GM19035 (cell line): Measurements from ENCODE around the gene SLX1B.
A peak's percentile ranks its signal among the peaks of the same experiment; 100 is the strongest.
"Not testable (repeated sequence)": the region's sequence is repeated elsewhere in the genome, so short reads cannot be mapped to it uniquely, and the experiment has no call there.

Experiments used
- ATAC-seq: cut with Tn5 transposase; IDR thresholded peaks from one replicate; pipeline ENCODE4 v1.9.1; 2021; ENCODE audit not compliant: unreplicated experiment

Gene SLX1B

DNA sequence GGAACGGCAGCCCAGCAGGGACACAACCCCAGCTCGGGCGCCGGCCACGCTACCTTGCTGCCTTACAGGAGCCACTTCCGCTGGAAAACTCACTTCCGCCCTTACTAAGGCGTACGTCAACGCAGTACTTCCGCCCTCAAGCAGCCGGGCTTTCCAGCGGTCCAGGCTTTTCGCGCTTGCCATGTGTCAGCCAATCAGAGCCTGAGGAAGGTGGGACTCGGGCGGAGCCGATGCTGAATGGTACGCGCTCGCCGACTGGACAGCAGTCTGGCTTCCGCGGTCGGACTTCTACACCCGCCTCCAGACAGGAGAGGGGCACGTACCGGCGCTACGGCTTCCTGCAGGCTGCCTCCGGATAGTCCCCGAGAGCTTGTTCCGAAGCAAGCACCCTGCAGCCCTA lies at the start of gene SLX1B, which contains the start of gene BOLA2:
Gene SLX1B (plus strand): TSS at position 265 of the 400 bp plus-strand sequence.
Gene BOLA2 (minus strand): TSS at position 83 of the 400 bp plus-strand sequence. CDS start 98 bp downstream, outside the sequence.
- peak; percentile 89 for ATAC-seq

DNA sequence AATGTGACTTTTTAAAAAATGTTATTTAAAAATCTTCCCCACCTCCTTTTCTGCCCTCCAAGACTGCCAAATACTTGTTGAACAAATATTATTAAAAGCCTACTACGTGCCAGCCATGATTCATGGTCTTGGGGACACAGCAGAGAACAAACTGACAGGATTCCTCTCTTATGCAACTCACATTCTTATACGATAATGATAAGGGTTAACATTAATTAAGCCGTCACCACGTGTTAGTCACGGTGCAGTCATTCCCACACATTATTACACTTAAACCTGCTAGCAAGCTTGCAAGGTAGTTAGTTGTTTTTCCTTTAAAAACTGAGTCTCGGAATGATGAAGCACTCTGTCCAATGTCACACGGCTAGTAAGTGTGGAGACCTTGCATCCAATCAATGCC lies 49.1 kb upstream of the SLX1B start:
- not testable (repeated sequence) for ATAC-seq

DNA sequence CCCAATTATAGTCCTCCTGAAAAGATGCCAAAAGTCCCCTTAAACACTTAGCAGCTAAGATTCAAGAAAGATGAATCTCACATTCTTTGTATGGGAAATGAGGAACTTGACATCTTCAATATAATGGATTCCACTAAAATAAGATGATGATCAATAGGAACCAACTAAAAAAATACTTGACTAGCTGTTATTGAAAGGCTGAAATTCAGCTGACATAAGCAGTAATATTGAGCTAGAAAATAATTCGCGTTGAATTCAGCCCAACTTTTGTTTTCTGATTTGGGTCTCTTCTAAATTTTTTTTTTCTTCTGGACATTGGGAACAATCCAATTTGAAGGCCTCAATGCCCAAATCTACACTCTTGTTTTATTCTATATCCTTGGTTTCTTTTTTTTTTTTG lies 30.7 kb upstream of the SLX1B start:
- ATAC-seq = not testable (repeated sequence)

DNA sequence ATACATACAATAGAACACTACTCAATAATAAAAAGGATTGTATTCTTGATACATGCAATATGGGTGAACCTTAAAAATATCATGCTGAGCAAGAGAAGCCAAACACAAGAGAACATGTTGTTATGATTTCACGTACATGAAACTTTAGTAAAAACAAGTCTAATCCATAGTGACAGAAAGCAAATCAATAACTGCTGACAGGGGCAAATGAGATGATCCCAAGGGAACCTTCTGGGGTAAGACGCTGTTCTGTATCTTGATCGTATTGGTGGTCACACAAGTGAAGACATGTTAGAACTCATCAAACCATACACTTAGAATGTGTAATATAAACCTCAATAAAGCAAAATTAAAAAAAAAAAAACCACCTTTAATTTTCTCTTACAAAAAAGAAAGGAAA lies 28.9 kb upstream of the SLX1B start:
- not testable (repeated sequence) for ATAC-seq

DNA sequence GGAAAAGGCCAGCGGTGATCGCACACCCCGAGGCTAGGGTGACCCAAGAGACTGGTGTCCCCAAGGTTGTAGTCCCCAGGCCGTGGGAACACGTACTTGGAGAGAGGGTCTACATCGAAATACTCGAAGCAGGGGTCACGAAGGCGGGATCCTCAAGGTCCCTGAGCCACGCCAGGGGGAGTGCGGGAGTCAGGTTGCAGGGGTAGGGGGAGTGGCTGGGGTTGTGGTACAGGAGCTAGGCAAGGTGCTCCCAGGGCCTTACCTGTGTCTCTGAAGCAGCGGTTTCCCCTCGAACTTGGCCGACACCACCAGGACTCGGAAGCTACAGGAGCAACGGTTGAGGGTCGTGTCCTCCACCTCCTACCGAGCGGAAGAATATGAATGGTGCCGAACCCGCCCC lies 579 bp upstream of the SLX1B start:
- ATAC-seq = peak; percentile 4

DNA sequence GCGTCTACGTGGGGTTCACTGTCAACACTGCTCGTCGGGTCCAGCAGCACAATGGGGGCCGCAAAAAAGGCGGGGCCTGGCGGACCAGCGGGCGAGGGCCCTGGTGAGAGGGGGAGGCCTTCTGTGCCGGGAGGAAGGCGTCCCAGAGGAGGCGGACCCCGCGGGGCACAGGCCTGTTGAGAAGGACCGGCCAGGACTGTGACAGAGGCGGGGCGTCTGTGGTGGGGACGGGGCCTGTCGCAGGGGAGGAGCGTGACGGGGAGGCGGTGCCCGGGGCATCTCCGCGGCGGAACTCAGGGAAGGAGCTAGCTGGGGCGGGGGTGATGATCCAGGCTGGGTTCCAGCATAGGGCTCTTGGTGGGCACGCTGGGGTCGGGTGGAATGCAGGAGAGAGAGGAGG lies 495 bp downstream of the SLX1B start:
- ATAC-seq = peak; percentile 60

DNA sequence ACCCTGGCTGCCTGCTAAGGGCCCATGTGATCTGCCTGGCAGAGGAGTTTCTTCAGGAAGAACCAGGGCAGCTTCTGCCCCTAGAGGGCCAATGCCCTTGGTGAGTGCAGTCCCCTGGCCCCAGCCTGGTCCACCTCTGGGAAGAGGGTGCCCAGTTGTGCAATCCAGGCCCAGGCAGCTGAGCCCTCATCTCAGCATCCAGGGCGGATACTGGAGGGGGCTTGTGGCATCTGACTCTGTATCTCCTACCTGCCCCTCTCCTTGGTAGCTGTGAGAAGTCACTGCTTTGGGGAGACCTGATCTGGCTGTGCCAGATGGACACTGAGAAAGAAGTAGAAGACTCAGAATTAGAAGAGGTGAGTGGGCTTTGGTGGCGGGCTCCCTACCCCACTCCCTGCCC lies 3.3 kb downstream of the SLX1B start:
- ATAC-seq = not testable (repeated sequence)

GRCh38 chr16:29459706-29460646 lies 5.6 kb downstream of the SLX1B start, which contains the start of gene SULT1A4:
Gene SULT1A4 (plus strand): TSS chr16:29459913. CDS start chr16:29461386, 1,473 bp downstream.
- not testable (repeated sequence) for ATAC-seq

DNA sequence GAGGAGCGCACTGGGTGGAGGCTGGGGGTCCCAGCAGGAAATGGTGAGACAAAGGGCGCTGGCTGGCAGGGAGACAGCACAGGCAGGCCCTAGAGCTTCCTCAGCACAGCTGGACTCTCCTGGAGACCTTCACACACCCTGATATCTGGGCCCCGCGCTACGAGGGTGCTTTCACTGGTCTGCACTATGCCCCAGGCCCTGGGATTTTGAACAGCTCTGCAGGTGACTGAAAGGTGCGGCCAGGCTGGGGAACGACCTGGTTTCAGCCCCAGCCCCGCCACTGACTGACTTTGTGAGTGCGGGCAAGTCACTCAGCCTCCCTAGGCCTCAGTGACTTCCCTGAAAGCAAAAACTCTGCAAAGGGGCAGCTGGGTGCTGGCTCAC lies 6.3 kb downstream of the SLX1B start:
- ATAC-seq = not testable (repeated sequence)

GRCh38 chr16:29465985-29466824 lies 11.9 kb downstream of the SLX1B start:
- ATAC-seq = not testable (repeated sequence)

DNA sequence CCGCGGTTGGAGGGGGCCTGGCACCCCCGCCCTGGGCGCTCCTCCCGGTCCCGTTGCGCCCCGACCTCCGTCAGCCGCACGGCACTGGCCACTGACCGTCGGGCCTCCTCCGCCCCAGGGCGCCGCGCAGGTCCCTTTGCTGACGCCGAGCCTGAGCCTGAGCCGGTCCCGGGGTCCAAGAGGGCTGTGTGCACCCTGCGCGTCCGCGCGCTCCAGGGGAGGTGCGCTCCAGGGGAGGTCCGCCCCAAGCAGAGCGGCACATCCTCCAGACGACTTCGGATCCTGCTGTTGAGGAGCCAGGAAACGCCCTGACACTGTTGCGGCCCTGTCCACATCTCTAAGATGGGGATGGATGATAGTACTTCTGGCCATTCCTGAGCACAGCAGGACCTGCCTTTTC lies 12.6 kb downstream of the SLX1B start:
- not testable (repeated sequence) for ATAC-seq

DNA sequence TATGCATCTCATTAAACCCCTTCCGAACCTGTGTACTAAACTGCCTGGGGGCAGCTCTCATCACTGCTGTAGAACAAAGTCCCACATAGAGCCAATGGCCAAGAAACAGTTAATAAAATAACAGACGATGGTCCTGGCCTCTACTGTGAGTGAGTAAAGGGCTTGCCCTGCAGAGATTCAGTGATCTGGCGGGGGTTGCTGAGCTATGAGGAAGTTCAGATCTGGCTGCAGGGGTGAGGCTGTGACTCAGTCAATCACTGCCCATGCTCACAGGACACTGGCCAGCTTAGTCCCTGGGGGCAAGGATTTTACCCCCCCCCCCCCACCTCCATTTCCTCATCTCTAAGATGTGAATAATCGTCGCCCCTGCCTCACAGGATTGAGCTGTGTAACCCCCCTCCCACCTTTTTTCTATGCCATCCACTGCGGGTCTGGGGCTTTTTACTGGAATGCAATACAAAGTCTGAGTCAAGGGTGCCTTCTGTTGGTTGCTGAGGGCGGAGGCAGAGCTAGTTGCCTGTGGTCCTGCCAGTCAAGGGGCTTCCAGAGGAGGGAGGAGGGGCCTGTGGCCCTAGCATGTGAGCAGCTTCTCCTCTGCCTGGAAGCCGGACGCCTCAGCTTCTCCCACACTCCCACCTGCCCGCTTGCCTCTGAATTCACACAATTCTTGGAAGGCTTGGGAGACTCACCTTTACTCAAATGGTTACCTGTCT lies 13.5 kb downstream of the SLX1B start:
- ATAC-seq = not testable (repeated sequence)

GRCh38 chr16:29469660-29470059 lies 15.3 kb downstream of the SLX1B start:
- ATAC-seq = not testable (repeated sequence)

DNA sequence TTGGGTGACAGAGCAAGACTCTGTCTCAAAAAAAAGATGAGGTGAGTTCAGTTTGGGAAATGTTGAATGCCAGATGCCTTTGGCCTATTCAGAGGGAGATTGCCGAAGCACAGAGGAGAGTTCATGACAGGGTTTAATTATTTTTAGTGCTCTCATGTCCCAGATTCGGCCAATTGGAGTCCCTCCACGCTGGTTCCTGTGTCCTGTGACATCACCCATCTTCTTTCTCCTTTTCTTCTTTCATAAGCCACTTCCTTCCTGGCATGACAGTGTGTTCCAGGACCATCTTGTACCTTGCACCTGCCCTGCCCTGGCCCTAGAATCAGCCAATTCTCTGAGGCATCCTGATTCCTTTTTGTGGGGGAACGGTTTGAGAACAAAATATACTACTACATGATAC lies 17.7 kb downstream of the SLX1B start:
- ATAC-seq = not testable (repeated sequence)

DNA sequence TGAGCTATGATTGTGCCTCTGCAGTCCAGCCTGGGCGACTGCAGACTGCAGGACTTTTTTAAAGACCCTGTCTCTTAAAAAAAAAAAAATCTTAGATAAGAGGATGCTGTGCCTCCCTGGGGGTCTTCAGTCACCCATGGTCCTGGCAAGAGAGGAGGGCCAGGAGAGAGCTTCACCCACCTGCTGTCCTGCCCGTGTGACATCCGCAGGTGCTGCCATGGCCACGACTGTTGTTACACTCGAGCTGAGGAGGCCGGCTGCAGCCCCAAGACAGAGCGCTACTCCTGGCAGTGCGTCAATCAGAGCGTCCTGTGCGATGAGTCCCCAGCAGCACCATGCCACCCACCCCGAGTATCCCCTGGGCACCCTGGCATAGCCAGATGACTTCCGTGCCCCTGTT lies 27.9 kb downstream of the SLX1B start:
- not testable (repeated sequence) for ATAC-seq

DNA sequence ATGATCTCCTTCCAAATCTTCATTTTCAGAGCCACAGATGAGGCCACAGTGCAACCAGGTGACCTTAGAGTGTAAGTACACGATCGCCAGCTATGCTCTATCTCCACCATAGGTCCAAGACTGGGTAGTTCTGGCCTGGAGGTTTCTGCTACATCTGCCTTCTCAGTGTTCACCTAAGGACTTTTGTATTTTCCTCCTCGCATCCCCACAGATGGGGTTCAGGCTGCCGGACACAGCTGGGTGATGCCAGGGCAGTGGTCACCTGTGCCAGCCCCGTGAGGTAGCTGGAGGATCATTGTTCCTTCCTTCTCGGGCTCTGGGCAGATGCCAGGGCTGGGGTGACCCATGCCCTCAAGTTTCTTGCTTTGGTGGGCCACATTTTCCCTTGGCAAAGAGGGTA lies 52.0 kb downstream of the SLX1B start, which contains the start of gene NPIPB12:
Gene NPIPB12 (minus strand): TSS at position 101 of the 400 bp plus-strand sequence.
- not testable (repeated sequence) for ATAC-seq
